Measurements from ENCODE around the gene COPS6.

DNA sequence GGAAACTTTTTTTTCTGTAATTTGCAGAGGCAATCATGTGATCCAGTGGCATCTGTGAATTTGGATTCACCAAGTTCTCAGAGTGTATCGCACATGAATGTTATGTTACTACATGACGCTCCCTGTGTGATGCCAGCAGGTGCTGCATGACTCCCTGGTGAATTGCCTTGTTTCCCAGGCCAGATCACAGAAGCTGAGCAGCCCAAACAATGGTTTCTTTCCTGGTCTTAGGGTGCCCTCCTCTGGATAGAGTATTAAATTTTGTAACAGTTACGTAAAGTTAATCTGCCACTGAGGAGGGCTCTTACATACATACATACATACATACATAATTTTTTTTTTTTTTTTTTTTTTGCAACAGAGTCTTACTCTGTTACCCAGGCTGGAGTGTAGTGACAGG is 35.6 kb upstream of the COPS6 start:
- TF ChIP-seq, protein P1, sequence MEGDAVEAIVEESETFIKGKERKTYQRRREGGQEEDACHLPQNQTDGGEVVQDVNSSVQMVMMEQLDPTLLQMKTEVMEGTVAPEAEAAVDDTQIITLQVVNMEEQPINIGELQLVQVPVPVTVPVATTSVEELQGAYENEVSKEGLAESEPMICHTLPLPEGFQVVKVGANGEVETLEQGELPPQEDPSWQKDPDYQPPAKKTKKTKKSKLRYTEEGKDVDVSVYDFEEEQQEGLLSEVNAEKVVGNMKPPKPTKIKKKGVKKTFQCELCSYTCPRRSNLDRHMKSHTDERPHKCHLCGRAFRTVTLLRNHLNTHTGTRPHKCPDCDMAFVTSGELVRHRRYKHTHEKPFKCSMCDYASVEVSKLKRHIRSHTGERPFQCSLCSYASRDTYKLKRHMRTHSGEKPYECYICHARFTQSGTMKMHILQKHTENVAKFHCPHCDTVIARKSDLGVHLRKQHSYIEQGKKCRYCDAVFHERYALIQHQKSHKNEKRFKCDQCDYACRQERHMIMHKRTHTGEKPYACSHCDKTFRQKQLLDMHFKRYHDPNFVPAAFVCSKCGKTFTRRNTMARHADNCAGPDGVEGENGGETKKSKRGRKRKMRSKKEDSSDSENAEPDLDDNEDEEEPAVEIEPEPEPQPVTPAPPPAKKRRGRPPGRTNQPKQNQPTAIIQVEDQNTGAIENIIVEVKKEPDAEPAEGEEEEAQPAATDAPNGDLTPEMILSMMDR (IDR thresholded peaks at IDR 0.05), result peak in 3 of 4 experiments; percentile 19 to 48 (median 30)
- TF ChIP-seq POLR2A (IDR thresholded peaks at IDR 0.05), result no peak
